GM12878 (cell line): Measurements from ENCODE around the gene UQCR11. TPM values are rescaled to one million over a fixed set of nuclear protein-coding genes. Genes with fewer than 3 reads are reported as not detected.

Source experiments
- ATAC-seq: fragments of 200-7000 bp; cut with Tn5 transposase; 3 replicates; pipeline ENCODE4 v1.9.1; 2020; ENCODE audit warnings: mild to moderate bottlenecking, moderate library complexity
- BruUV-seq: library from RNA; stranded (reverse); fragments of 400-500 nt; replicated peaks from 2 replicates; lab custom pipeline; 2021; lab: Mats Ljungman, UMichigan
- CTCF ChIA-PET: fragments of 300-600 bp; sonication (Branson Sonifier 250); formaldehyde crosslinking; extraction: SDS; loops from one replicate; lab custom pipeline; 2021; ENCODE audit warnings: inconsistent platforms; lab: Yijun Ruan, JAX
- POLR2A ChIA-PET: fragments of 350-600 bp; formaldehyde crosslinking; extraction: SDS; loops from one replicate; lab custom pipeline; 2021; ENCODE audit warnings: inconsistent platforms; lab: Charles Lee
- RAD21 ChIA-PET: fragments of 300-600 bp; sonication (Branson Sonifier 250); formaldehyde crosslinking; loops from one replicate; lab custom pipeline; 2023; ENCODE audit warnings: antibody characterized with exemption; ENCODE audit not compliant: unreplicated experiment; lab: Charles Lee
- SMC1A ChIA-PET: fragments of 300-600 bp; sonication (Branson Sonifier 250); formaldehyde crosslinking; loops from one replicate; lab custom pipeline; 2023; ENCODE audit not compliant: unreplicated experiment, uncharacterized antibody; lab: Charles Lee
- DNase-seq: peaks from one replicate; pipeline ENCODE4 v3.0.0-alpha.2; 2011; ENCODE audit warnings: low read depth, low spot score
- FAIRE-seq: peaks from 3 replicates; lab custom pipeline; 2011; peaks lifted over from hg19 to GRCh38; lab: Jason Lieb, UNC
- H2AFZ ChIP-seq: 2 replicates; pipeline ENCODE4 v1.6.0; 2011; ENCODE audit warnings: low read depth, low read length, control low read depth; ENCODE audit not compliant: control insufficient read depth
- H3K27ac ChIP-seq: 2 replicates; pipeline ENCODE4 v1.5.1; 2011; ENCODE audit warnings: control low read depth; ENCODE audit not compliant: control insufficient read depth, insufficient read depth
- H3K27me3 ChIP-seq, 2 experiments: replicated peaks in 1 of 2; 2 replicates each; pipeline versions ENCODE4 v1.6.0 to v1.6.1; 2011; ENCODE audit warnings: low read length in 1 of 2; ENCODE audit not compliant: control insufficient read depth in 2 of 2, insufficient read depth in 2 of 2
- H3K36me3 ChIP-seq, 2 experiments: 2 replicates each; pipeline ENCODE4 v1.5.1; 2011; ENCODE audit warnings: low read length in 1 of 2; ENCODE audit not compliant: control insufficient read depth in 2 of 2, insufficient read depth in 2 of 2
- H3K4me1 ChIP-seq: 2 replicates; pipeline ENCODE4 v1.6.1; 2011; ENCODE audit warnings: mild to moderate bottlenecking, low read length, moderate library complexity, mixed read lengths; ENCODE audit not compliant: control insufficient read depth, insufficient read depth
- H3K4me2 ChIP-seq: 2 replicates; pipeline ENCODE4 v1.6.0; 2011; ENCODE audit warnings: control low read depth; ENCODE audit not compliant: control insufficient read depth, insufficient read depth
- H3K4me3 ChIP-seq: fragments of 200-600 bp; sonication (generic); 2 replicates; pipeline ENCODE4 v1.5.1; 2016
- H3K79me2 ChIP-seq: 2 replicates; pipeline ENCODE4 v1.6.0; 2011; ENCODE audit warnings: low read length; ENCODE audit not compliant: control insufficient read depth, insufficient read depth
- H3K9ac ChIP-seq: 2 replicates; pipeline ENCODE4 v1.8.0; 2011; ENCODE audit warnings: low read length, control low read depth, mixed read lengths; ENCODE audit not compliant: control insufficient read depth, insufficient read depth
- H3K9me3 ChIP-seq: replicated peaks from 3 replicates; pipeline ENCODE4 v1.5.1; 2011; ENCODE audit warnings: mild to moderate bottlenecking, low read length; ENCODE audit not compliant: control insufficient read depth, insufficient read depth
- H4K20me1 ChIP-seq: 2 replicates; pipeline ENCODE4 v1.6.0; 2011; ENCODE audit not compliant: control insufficient read depth, insufficient read depth
- BACH1 ChIP-seq: fragments of 450-650 bp; IDR thresholded peaks from 2 replicates; pipeline ENCODE4 v1.6.1; 2017; ENCODE audit warnings: mild to moderate bottlenecking, borderline replicate concordance
- CEBPB ChIP-seq, 2 experiments: fragments of 150-350 bp in 1 of 2; IDR thresholded peaks; 2 replicates each; pipeline ENCODE4 v1.6.1; 2012 to 2014; ENCODE audit warnings: low read depth in 2 of 2, low read length in 2 of 2, borderline replicate concordance in 1 of 2, inconsistent platforms in 1 of 2
- IKZF2 ChIP-seq, 2 experiments: fragments of 450-650 bp; IDR thresholded peaks; 2 replicates each; pipeline ENCODE4 v1.6.1; 2017; ENCODE audit warnings: mild to moderate bottlenecking in 2 of 2, moderate library complexity in 2 of 2
- IRF3 ChIP-seq: fragments of 450-650 bp; IDR thresholded peaks from 2 replicates; pipeline ENCODE4 v1.6.1; 2014; ENCODE audit warnings: mild to moderate bottlenecking
- NR2C1 ChIP-seq: fragments of 450-650 bp; IDR thresholded peaks from 2 replicates; pipeline ENCODE4 v1.6.1; 2017; ENCODE audit warnings: antibody characterized with exemption, mild to moderate bottlenecking, moderate library complexity
- PAX8 ChIP-seq: fragments of 450-650 bp; IDR thresholded peaks from 2 replicates; pipeline ENCODE4 v1.6.1; 2017; ENCODE audit warnings: mild to moderate bottlenecking, moderate library complexity
- SMAD5 ChIP-seq: IDR thresholded peaks from 2 replicates; pipeline ENCODE4 v1.6.1; 2016; ENCODE audit warnings: antibody characterized with exemption, low read depth
- SREBF2 ChIP-seq: IDR thresholded peaks from 2 replicates; pipeline ENCODE4 v1.6.1; 2012; ENCODE audit warnings: mild to moderate bottlenecking, low read length
- ZBED1 ChIP-seq: IDR thresholded peaks from 2 replicates; pipeline ENCODE4 v1.6.1; 2016; ENCODE audit warnings: borderline replicate concordance
- ZNF207 ChIP-seq: fragments of 450-650 bp; IDR thresholded peaks from 2 replicates; pipeline ENCODE4 v1.6.1; 2014; ENCODE audit warnings: antibody characterized with exemption, mild to moderate bottlenecking, borderline replicate concordance
- ZNF592 ChIP-seq: fragments of 450-650 bp; IDR thresholded peaks from 2 replicates; pipeline ENCODE4 v1.6.1; 2017; ENCODE audit warnings: mild to moderate bottlenecking, moderate library complexity
- ZNF687 ChIP-seq: fragments of 450-650 bp; IDR thresholded peaks from 2 replicates; pipeline ENCODE4 v1.6.1; 2017; ENCODE audit warnings: mild to moderate bottlenecking, moderate library complexity
- ZSCAN29 ChIP-seq: fragments of 450-650 bp; IDR thresholded peaks from 2 replicates; pipeline ENCODE4 v1.6.1; 2017; ENCODE audit warnings: mild to moderate bottlenecking, moderate library complexity
- WGBS: methylation state at CpG from one replicate; pipeline ENCODE4 v1.1.6; 2016; ENCODE audit warnings: low lambda C conversion rate; ENCODE audit not compliant: insufficient replicate concordance, insufficient coverage; ENCODE audit errors: missing lambda C conversion rate; 5-methylcytosine and 5-hydroxymethylcytosine counted together
- in situ Hi-C: fragments of 300-500 bp; cut with MboI; formaldehyde crosslinking; loops from 9 replicates; pipeline ENCODE4 v1.14.3; 2018; ENCODE audit warnings: mixed read lengths
- intact Hi-C: fragments of 100-400 bp; cut with micrococcal nuclease; formaldehyde crosslinking; loops from one replicate; pipeline ENCODE4 v1.14.2; 2022; ENCODE audit not compliant: unreplicated experiment
- polyA plus RNA-seq, 11 experiments: library from polyadenylated mRNA; depleted of rRNA in 4 of 11; unstranded in 6 of 11; stranded (reverse) in 5 of 11; fragments of >200 nt; fragmentation: Nextera tagmentation in 4 of 11; fragmentation: Illumina TruSeq in 1 of 11; extraction: Ambion mirVana in 4 of 11; extraction: Trizol in 1 of 11; gene quantifications; 1 replicate in 1 of 11; 2 replicates in 10 of 11; pipeline versions ENCODE4 v1.2.1 to v1.2.3, GENCODE V29; 2011 to 2016; ENCODE audit warnings: inconsistent platforms in 2 of 11, missing spikeins in 2 of 11, low read depth in 1 of 11
- total RNA-seq, 4 experiments: library from RNA; depleted of rRNA in 3 of 4; stranded (reverse); fragments of >200 nt in 3 of 4; fragmentation: Illumina TruSeq in 1 of 4; extraction: Trizol in 1 of 4; gene quantifications; 2 replicates each; pipeline versions ENCODE4 v1.2.1 to v1.2.3, GENCODE V29; 2013 to 2021
- TF ChIP-seq, protein P1 (sequence below): fragments of 450-650 bp; conservative IDR thresholded peaks from 2 replicates; pipeline ENCODE4 v1.6.1; 2017; ENCODE audit warnings: mild to moderate bottlenecking, moderate library complexity

The UQCR11 gene
- total and polyA plus RNA-seq, 10 of the 15 experiments (the other 5 are each of a cell fraction or from before 2014, with no cell fraction given): 28.6 to 586 (median 193) TPM

- Histone ChIP-seq H3K4me1 (peaks cover 4% of the 10 kb centered on the region; the same call in 1 of the 2 replicates), H3K9ac (no peak overlapping the region; the same call in 1 of the 2 replicates), H3K4me3 (no peak overlapping the region), H3K36me3 (peaks cover 0 to 9% of the 10 kb centered on the region in 2 experiments; a peak in 3 of 4 replicates), H3K4me2 (peak overlapping the region; percentile 93), H4K20me1 (no peaks in the 10 kb centered on the region), H3K79me2 (peaks cover 28% of the 10 kb centered on the region), H2AFZ (no peak overlapping the region), H3K9me3 (no peaks in the 10 kb centered on the region), H3K27ac (no peak overlapping the region), H3K27me3 (no peaks in the 10 kb centered on the region)
- ChIA-PET SMC1A (interaction anchor here (0.6 to 2.0 kb wide), 6 partner anchors 9 to 213 kb away, joined by 3 to 11 read pairs (median 4); partner anchors contain the start of genes TCF3 and UQCR11), POLR2A (interaction anchor here (0.8 to 1.9 kb wide), 7 partner anchors 8 to 188 kb away, joined by 3 to 19 read pairs (median 3); partner anchors contain the start of genes REEP6, TCF3 and UQCR11), RAD21 (interaction anchor here (0.8 to 1.0 kb wide), 5 partner anchors 12 to 79 kb away, joined by 3 to 6 read pairs (median 4); partner anchors contain the start of gene UQCR11), CTCF (interaction anchor here (0.6 to 1.4 kb wide), 6 partner anchors 10 to 244 kb away, joined by 3 to 5 read pairs (median 4); partner anchors contain the start of gene UQCR11)
- intact Hi-C loops (no loop called here), in situ Hi-C loops (no loop called here)
- no peak for ATAC-seq
- no TSS peak for BruUV-seq
- FAIRE-seq: no peak
- WGBS: 70% methylated on average over 10 of the region's 10 CpGs
- DNase-seq: no peak
- no peak for TF ChIP-seq ZNF592
- TF ChIP-seq ZNF687: no peak
- TF ChIP-seq PAX8: no peak
- TF ChIP-seq CEBPB (IDR thresholded peaks at IDR 0.05; ENCODE audit: borderline replicate concordance in 1 of 2, low read depth in 2 of 2, low read length in 2 of 2): no peak
- no peak for TF ChIP-seq IKZF2 (IDR thresholded peaks at IDR 0.05)
- no peak for TF ChIP-seq IRF3
- TF ChIP-seq SMAD5: no peak
- TF ChIP-seq NR2C1: no peak
- no peak for TF ChIP-seq BACH1
- no peak for TF ChIP-seq ZNF207
- TF ChIP-seq ZSCAN29: no peak
- TF ChIP-seq, protein P1, sequence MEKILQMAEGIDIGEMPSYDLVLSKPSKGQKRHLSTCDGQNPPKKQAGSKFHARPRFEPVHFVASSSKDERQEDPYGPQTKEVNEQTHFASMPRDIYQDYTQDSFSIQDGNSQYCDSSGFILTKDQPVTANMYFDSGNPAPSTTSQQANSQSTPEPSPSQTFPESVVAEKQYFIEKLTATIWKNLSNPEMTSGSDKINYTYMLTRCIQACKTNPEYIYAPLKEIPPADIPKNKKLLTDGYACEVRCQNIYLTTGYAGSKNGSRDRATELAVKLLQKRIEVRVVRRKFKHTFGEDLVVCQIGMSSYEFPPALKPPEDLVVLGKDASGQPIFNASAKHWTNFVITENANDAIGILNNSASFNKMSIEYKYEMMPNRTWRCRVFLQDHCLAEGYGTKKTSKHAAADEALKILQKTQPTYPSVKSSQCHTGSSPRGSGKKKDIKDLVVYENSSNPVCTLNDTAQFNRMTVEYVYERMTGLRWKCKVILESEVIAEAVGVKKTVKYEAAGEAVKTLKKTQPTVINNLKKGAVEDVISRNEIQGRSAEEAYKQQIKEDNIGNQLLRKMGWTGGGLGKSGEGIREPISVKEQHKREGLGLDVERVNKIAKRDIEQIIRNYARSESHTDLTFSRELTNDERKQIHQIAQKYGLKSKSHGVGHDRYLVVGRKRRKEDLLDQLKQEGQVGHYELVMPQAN: no peak
- TF ChIP-seq ZBED1: no peak
- TF ChIP-seq SREBF2: no peak
Observed at GRCh38 chr19:1593501-1593772, 11.8 kb downstream of the UQCR11 start.
